ENCODE results near the gene SIK3.

GRCh38 chr11:117034901-117035300 is 63.3 kb downstream of the SIK3 start:
- no peak for TF ChIP-seq TEAD1 (CRISPR knock-in tag; IDR thresholded peaks at IDR 0.05)
- no peak for TF ChIP-seq CTCF (IDR thresholded peaks at IDR 0.05)
- TF ChIP-seq MAX (CRISPR knock-in tag; IDR thresholded peaks at IDR 0.05) = no peak
- TF ChIP-seq ZNF138 (CRISPR knock-in tag; conservative IDR thresholded peaks at IDR 0.05) = no peak
- TF ChIP-seq ETV6 (CRISPR knock-in tag; IDR thresholded peaks at IDR 0.05) = no peak
- TF ChIP-seq, protein P1, sequence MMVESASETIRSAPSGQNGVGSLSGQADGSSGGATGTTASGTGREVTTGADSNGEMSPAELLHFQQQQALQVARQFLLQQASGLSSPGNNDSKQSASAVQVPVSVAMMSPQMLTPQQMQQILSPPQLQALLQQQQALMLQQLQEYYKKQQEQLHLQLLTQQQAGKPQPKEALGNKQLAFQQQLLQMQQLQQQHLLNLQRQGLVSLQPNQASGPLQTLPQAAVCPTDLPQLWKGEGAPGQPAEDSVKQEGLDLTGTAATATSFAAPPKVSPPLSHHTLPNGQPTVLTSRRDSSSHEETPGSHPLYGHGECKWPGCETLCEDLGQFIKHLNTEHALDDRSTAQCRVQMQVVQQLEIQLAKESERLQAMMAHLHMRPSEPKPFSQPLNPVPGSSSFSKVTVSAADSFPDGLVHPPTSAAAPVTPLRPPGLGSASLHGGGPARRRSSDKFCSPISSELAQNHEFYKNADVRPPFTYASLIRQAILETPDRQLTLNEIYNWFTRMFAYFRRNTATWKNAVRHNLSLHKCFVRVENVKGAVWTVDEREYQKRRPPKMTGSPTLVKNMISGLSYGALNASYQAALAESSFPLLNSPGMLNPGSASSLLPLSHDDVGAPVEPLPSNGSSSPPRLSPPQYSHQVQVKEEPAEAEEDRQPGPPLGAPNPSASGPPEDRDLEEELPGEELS (CRISPR knock-in tag; IDR thresholded peaks at IDR 0.05) = no peak
- no peak for TF ChIP-seq GTF2I (CRISPR knock-in tag; conservative IDR thresholded peaks at IDR 0.05)
- TF ChIP-seq, protein P2, sequence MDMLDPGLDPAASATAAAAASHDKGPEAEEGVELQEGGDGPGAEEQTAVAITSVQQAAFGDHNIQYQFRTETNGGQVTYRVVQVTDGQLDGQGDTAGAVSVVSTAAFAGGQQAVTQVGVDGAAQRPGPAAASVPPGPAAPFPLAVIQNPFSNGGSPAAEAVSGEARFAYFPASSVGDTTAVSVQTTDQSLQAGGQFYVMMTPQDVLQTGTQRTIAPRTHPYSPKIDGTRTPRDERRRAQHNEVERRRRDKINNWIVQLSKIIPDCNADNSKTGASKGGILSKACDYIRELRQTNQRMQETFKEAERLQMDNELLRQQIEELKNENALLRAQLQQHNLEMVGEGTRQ (CRISPR knock-in tag; IDR thresholded peaks at IDR 0.05) = no peak
- TF ChIP-seq E2F1 (CRISPR knock-in tag; IDR thresholded peaks at IDR 0.05) = no peak
- TF ChIP-seq, protein P3, sequence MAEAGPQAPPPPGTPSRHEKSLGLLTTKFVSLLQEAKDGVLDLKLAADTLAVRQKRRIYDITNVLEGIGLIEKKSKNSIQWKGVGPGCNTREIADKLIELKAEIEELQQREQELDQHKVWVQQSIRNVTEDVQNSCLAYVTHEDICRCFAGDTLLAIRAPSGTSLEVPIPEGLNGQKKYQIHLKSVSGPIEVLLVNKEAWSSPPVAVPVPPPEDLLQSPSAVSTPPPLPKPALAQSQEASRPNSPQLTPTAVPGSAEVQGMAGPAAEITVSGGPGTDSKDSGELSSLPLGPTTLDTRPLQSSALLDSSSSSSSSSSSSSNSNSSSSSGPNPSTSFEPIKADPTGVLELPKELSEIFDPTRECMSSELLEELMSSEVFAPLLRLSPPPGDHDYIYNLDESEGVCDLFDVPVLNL (CRISPR knock-in tag; IDR thresholded peaks at IDR 0.05; ENCODE audit: borderline replicate concordance, low read depth) = no peak
- no peak for TF ChIP-seq NR2C2 (CRISPR knock-in tag; IDR thresholded peaks at IDR 0.05)
- TF ChIP-seq, protein P4, sequence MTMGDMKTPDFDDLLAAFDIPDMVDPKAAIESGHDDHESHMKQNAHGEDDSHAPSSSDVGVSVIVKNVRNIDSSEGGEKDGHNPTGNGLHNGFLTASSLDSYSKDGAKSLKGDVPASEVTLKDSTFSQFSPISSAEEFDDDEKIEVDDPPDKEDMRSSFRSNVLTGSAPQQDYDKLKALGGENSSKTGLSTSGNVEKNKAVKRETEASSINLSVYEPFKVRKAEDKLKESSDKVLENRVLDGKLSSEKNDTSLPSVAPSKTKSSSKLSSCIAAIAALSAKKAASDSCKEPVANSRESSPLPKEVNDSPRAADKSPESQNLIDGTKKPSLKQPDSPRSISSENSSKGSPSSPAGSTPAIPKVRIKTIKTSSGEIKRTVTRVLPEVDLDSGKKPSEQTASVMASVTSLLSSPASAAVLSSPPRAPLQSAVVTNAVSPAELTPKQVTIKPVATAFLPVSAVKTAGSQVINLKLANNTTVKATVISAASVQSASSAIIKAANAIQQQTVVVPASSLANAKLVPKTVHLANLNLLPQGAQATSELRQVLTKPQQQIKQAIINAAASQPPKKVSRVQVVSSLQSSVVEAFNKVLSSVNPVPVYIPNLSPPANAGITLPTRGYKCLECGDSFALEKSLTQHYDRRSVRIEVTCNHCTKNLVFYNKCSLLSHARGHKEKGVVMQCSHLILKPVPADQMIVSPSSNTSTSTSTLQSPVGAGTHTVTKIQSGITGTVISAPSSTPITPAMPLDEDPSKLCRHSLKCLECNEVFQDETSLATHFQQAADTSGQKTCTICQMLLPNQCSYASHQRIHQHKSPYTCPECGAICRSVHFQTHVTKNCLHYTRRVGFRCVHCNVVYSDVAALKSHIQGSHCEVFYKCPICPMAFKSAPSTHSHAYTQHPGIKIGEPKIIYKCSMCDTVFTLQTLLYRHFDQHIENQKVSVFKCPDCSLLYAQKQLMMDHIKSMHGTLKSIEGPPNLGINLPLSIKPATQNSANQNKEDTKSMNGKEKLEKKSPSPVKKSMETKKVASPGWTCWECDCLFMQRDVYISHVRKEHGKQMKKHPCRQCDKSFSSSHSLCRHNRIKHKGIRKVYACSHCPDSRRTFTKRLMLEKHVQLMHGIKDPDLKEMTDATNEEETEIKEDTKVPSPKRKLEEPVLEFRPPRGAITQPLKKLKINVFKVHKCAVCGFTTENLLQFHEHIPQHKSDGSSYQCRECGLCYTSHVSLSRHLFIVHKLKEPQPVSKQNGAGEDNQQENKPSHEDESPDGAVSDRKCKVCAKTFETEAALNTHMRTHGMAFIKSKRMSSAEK (CRISPR knock-in tag; IDR thresholded peaks at IDR 0.05; ENCODE audit: borderline replicate concordance) = no peak

All from WTC11 (cell line).